ENCODE results near the gene STPG3.

The STPG3 gene

GRCh38 chr9:137222190-137223077 lies 28.7 kb upstream of the STPG3 start, which contains the start of gene RNF208:
RNF208 (minus strand) TSS chr9:137222240; CDS start chr9:137221212, 1,028 bp downstream.
- DNase-seq: no peak

- peak; percentile 95 for DNase-seq
Measured at GRCh38 chr9:137223078-137223970, 27.8 kb upstream of the STPG3 start.

DNA sequence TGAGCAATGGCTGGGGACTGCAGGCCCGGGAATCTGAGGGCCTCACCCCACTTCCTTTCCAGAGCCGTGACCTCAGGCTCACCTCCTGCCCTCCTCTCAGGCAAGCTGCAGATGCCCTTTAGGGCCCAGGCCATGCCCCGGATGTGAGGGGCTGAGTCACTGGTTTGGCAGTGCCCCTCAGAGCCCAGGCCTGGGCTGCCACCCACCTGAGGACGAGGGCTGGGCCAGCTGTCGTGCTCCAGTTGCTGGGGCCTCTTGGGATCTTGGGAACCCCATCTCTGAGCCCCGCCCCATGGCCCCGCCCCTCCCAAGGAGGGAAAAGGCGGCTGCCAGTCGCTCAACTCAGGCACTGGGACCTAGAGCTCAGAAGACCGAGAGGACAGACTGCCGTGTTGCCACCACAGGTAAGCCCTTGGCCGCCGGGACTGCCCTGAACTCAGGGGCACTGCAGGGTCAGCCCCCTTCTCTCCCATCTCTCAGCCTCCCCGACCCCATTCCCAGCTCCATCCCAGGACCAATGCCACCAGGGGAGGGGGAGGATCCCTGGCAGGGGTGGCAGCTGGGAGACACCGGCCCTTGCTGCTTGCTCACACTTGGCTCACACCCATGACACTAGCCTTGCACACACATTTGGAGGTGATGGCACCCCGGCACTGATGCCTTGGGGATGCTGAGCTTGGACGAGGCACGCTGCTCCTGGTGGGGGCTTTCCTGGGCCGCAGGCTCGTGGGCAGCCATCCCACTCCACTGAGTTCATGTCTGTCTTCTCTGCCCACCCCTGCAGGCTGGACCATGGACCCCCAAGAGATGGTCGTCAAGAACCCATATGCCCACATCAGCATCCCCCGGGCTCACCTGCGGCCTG lies 26.0 kb upstream of the STPG3 start, which contains the start of gene CYSRT1:
Gene CYSRT1 (plus strand): TSS at position 345 of the 865 bp plus-strand sequence. CDS start 448 bp downstream, at position 793.
- DNase-seq: no peak

DNA sequence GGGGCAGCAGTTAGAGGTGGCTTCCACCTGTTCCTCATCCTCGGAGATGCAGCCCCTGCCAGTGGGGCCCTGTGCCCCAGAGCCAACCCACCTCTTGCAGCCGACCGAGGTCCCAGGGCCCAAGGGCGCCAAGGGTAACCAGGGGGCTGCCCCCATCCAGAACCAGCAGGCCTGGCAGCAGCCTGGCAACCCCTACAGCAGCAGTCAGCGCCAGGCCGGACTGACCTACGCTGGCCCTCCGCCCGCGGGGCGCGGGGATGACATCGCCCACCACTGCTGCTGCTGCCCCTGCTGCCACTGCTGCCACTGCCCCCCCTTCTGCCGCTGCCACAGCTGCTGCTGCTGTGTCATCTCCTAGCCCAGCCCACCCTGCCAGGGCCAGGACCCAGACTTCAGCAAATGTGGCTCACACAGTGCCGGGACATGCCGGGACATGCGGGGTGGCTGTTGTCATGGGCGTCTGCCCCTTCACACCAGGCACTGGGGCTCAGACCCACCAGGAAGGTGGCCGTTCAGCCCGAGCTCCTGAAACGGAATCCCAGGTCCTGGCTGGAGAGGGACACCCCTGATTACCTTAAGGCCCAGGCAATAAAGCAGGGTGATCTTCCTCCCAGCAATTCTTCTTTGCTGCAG lies 25.3 kb upstream of the STPG3 start:
- DNase-seq: no peak

DNA sequence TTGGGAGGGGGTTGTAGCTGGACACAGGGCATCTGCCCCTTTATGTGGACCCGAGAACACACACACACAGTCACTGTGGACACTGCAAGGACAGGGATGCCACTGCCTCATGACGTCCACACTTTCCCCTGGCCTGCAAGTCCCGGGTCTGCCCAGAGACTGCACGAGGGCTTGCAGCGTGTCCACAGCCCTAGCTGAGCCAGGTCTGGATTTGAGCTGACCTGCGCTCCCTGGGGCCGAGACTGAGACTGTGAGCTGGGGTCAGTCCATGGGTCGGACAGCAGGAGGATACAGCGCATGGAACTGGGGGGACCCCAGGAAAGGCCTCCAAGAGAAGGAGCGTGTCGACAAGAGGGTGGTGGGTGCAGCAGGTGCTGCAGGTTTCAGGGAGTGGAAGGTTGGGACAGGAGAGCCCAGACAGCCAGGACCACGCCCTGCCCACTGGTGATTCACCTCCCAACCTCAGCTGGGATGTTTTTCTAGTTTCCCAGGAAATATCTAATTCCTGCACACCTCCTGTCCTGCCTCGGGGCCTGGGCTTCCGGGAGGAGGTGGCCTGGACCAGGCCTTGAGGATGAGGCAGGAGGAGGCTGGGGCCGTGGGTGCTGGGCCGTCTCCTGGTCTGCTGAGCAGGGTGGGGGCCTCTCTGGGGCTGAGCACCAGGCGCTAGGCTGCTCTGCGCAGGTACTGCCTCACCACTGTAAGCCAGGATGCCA lies 24.6 kb upstream of the STPG3 start:
- no peak for DNase-seq

GRCh38 chr9:137227054-137227852 lies 23.8 kb upstream of the STPG3 start, which contains the start of gene RNF224:
RNF224 (plus strand) TSS chr9:137227502; CDS start chr9:137228336, 834 bp downstream.
- DNase-seq: peak; percentile 48

DNA sequence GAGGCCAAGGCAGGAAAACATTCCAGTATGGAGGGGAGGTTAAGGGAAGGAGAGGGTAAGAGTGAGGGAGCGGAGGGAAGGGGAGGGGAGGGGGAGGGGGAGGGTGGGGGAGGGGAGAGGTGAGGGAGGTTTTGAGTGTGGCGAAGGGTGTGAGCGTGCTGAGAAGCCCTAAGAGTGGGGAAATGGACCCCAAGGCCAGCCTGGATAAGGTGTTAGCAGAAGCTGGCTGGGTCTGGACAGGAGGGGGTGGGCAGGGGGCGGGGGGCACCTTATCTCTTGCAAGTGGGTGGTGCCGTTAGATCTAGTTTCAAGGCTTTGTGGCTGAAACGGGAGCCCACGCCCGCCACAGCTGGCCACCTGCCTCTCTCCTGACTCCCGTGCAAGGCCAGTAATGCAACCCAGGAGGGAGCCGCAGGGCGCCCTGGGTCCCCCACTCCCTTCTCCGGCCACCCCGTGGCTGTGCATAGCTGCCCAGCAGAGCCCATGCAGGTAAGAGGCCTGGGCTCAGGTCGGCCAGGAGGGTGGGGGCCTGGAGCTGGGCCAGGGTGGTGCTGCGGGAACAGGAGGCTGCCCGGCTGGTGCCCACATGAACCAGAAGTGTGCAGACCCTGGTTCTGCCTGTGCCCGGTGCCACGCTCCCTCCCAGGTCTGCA lies 23.1 kb upstream of the STPG3 start:
- no peak for DNase-seq

- no peak for DNase-seq
Measured at GRCh38 chr9:137228506-137228967, 22.5 kb upstream of the STPG3 start.

DNA sequence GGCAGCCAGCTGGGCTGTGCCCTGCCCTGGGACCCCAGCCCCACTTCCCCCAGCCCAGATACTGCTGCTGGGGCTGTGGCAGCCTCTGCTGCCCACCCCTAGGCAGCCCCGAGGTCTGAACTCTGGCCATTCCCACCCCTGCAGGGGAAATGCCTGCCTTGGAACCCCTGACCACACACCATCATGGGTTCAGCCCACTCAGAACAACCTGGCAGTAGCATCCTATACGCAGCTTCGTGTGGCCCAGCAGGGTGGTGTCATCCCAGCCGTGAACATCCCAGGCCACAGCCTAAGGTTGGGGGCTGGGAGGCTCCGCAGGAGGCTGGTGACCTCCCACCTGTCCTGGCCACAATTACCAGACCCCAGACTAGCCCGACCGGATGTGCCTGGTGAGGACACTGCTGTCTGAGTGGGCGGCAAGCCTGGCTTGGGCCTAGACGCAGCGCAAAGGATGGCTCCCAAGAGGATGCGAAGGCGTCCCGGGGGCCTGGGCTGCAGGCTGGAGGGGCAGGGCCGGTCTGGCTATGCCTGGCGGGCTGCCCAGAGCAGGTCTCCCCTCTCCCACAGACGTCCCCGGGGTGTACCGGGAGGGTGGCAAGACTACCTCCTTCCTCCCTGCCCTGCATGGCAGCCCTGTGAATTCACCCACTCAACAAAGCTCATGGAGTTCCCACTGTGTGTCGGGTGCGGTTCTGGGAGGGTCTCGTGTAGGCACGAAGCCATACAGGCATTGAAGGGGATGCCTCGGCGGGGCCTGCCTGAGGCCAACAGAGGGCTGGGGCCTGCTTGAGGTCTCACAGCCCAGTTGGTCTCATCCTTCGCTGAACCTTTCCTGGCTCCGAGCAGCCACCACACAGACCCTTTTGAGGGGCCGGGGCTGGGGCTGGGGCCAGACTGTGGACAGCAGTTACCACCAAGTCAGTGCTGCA lies 21.9 kb upstream of the STPG3 start:
- no peak for DNase-seq

- DNase-seq: no peak
Measured at GRCh38 chr9:137229903-137230704, 21.0 kb upstream of the STPG3 start.

DNA sequence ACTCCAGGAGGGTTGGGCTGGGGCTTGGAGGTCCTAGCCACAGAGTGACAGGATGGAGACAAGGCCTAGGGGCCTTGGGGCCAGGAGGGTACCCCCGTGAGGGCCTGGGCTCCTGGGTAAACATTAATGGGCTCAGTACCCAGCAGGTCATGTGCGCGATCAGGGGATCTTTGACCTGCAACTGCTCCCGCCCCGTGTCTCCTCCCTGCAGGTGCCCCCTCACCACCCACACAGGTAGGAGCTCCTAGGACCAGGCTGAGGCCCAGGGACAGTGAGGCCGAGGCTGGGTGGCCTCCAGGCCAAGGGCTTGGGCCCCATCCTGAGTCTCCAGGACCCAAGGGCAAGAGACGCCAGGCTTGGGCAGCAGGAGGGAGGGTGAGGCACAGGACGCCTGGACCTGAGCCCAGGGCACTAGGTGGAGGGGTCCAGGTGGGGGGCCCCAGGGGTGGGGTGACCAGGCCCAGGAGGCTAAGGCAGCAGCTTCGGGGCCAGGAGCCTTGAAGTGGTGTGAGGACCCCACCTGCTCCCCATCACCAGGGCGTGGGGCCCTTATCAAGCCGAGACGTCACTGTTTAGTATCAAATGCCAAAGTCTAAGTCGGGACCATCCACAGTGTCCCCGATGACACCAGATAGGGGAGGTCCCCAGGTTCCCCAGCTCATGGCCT lies 20.2 kb upstream of the STPG3 start, which contains the start of gene SLC34A3:
Gene SLC34A3 (plus strand): TSS at position 197 of the 667 bp plus-strand sequence. CDS start 802 bp downstream, outside the sequence.
- no peak for DNase-seq

- DNase-seq: no peak
Measured at GRCh38 chr9:137231372-137232039, 19.6 kb upstream of the STPG3 start.

DNA sequence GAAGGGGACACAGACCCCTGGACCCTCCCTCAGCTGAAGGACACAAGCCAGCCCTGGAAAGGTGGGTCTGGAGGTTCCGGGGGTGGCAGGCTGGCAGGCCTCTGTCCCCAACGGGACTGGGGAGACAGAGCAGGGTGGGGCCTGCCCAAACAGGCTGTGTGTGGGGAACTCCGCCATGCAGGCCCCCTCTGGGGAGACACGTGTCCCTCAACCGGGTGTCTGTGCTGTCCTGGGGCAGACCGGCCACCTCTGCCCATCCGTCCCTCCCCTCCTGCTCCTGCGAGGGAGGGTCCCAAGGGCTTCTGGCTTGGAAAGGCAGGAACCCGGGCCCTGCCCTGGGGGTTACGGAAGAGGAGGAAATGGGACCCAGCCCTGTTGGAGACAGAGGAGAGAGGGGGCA lies 19.0 kb upstream of the STPG3 start:
- DNase-seq: no peak

DNA sequence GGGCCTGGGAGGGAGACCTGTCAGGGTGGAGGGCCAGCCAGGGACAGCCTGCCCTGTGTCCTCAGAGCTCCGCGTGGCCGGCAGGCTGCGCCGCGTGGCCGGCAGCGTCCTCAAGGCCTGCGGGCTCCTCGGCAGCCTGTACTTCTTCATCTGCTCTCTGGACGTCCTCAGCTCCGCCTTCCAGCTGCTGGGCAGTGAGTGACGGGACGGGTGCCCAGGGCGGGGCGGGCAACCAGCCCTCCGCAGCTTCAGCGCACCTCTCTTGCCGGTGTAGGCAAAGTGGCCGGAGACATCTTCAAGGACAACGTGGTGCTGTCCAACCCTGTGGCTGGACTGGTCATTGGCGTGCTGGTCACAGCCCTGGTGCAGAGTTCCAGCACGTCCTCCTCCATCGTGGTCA lies 18.6 kb upstream of the STPG3 start:
- no peak for DNase-seq

DNA sequence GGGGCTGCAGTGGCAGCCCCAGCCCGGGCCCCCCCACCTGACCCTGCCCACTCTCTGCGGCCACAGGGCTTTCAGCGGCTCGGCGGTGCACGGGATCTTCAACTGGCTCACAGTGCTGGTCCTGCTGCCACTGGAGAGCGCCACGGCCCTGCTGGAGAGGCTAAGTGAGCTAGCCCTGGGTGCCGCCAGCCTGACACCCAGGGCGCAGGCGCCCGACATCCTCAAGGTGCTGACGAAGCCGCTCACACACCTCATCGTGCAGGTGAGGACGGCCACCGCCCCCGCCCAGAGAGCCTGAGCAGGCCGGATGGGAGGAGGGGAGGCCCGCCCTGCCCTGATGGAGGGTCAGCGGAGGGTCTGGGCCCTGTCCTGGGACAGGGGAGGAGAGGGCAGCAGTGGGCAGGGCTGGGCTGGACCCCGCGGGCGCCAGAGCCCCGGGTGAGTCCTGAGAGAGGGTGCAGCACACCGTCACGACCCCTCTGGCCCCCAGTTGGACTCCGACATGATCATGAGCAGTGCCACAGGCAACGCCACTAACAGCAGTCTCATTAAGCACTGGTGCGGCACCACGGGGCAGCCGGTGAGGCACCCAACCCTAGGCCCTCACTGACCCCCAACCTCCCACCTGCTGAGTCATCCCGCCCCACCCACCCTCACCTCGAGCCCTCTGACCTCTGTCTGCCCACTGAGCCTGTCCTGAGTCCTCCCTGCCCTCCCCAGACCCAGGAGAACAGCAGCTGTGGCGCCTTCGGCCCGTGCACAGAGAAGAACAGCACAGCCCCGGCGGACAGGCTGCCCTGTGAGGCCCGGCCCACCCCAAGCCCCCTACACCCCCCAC lies 17.7 kb upstream of the STPG3 start:
- DNase-seq: no peak

All from activated gamma-delta T cell (primary cell).